Fibroblast of skin of right biceps (primary cell): ENCODE measurements around the gene PGM2.

Experiments used
- DNase-seq: peaks from one replicate; pipeline ENCODE4 v3.0.0-alpha.2; 2013

The PGM2 gene

GRCh38 chr4:37867102-37867501 is 40.6 kb downstream of the PGM2 start:
- DNase-seq = no peak

DNA sequence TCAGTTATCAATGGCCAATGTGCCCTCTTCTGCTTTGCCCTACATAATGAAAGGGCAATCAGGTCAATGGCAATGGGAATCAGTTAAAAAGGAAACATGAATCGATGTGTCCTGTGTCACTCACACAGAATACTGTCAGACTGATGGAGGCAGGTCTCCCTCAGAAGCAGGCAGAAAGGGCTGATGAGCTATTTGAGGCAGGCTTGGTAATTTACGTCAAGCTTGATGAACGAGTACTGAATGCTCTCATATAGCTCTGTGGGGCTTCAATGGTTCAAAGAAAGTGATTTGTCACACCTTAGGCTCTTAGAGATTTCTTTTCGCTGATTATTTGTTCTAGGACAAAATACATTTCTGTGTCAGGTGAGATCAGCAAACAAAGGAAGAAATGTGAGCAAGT is 41.8 kb downstream of the PGM2 start:
- no peak for DNase-seq

- no peak for DNase-seq
Measured at GRCh38 chr4:37872310-37872988, 46.0 kb downstream of the PGM2 start.

DNA sequence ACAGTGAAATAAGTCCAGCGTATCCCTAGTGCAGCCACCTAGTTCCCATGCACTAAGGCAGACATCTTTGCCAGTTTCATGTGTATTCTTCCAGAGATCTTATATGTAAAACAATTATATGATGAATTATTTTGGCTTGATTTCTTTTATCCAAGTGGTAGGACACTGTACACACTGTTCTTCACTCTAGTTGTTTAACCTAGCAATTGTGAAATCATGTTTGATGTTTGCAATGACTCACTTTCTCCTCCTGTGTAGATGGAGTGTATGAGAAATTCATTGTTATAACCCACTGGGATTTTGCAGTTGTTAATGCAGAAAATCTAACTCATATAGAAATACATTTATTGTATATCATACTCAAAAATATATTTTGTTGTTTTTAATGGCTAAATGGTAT is 46.9 kb downstream of the PGM2 start:
- peak; percentile 33 for DNase-seq

DNA sequence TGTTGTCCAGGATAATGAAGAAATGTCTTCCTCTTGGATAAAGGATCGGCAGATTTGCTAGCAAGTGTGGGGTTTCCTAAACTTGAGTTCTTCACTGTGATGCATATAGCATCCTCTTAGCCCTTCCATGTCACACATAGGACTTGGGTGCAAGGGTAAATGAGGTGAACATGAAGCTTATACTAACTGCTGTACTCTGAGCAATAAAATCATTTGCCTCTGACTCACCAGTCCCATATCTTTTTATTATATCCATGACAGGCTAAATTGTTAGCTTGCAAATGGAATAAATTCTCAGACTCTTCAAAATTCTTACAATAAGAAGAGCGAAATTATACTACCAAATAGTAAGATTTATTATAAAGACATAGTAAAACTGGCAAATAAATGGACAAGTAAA is 49.7 kb downstream of the PGM2 start:
- DNase-seq = no peak

DNA sequence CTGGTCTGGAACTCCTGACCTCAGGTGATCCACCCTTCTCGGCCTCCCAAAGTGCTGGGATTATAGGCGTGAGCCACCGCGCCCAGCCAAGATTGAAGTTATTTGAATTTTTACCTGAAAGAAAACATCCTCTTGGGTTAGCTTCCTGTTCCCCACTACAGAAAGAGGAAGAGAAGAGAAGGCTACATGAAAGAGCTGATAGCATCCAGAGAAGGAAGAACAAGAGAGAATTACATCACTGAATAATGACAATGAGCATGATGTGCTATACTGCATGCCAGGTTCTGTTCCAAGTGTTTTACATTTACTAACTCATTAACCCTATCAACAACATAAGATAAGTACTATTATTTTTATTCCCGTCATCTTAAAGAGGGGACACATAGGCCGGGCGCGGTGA is 52.9 kb downstream of the PGM2 start:
- no peak for DNase-seq

GRCh38 chr4:37881811-37882210 is 55.3 kb downstream of the PGM2 start:
- DNase-seq = no peak

DNA sequence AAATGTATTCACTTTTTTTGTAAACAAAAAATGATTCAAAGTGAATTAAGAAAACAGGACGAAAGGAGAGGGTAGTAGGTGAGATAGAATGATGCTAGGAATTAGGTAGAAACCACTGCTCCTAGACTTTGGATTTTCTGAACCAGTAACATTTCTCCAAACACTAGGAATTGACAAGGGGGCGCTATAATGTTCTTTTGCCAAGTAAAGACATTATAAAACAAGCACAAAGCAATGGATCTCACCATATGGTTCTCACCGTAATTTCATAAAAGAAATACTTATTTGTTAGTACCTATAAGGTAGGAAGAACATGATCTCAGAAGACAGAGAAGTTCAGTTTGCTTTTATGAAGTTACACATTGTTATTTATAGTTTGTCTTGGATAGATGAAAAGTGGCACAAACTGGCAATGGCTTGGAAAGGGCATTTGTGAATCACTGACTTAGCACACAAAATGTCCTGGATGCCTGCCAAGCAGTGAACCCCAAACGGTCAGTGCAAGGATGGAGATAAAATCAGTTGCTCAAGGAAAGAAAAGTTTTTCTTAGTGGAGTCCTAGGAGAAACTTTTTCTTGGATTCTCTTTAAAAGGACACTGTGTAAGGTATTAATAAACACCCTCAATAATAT is 56.3 kb downstream of the PGM2 start:
- DNase-seq = no peak

DNA sequence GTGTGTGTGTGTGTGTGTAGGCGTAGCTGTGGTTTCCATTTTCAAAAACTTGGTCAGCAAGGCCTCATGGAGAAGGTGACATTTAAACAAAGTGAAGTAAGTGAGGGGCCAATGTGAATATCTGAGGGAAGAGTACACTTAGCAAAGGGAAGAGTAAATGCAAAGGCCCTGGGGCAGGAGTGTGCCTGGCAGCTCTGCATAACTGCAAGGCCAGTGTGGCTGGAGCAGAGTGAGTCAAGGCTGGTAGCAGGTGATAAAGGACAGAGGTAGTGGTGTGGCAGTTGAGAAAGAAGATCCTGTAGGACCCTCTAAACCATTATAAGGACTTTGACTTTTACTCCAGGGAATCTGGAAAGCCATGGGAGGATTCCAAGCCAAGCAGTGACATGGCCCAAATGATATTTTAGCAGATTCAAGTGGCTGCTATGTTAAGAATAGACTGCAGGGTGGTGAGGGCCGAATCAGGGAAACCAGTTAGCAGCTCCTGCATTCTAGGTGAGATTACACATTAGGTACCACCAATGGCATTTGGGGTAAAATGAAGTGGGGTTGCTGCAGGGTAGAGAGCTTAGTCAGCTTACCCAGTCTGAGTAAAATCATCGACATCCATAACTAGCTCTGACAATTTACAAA is 58.5 kb downstream of the PGM2 start:
- DNase-seq = no peak

GRCh38 chr4:37885496-37885895 is 59.0 kb downstream of the PGM2 start:
- no peak for DNase-seq

DNA sequence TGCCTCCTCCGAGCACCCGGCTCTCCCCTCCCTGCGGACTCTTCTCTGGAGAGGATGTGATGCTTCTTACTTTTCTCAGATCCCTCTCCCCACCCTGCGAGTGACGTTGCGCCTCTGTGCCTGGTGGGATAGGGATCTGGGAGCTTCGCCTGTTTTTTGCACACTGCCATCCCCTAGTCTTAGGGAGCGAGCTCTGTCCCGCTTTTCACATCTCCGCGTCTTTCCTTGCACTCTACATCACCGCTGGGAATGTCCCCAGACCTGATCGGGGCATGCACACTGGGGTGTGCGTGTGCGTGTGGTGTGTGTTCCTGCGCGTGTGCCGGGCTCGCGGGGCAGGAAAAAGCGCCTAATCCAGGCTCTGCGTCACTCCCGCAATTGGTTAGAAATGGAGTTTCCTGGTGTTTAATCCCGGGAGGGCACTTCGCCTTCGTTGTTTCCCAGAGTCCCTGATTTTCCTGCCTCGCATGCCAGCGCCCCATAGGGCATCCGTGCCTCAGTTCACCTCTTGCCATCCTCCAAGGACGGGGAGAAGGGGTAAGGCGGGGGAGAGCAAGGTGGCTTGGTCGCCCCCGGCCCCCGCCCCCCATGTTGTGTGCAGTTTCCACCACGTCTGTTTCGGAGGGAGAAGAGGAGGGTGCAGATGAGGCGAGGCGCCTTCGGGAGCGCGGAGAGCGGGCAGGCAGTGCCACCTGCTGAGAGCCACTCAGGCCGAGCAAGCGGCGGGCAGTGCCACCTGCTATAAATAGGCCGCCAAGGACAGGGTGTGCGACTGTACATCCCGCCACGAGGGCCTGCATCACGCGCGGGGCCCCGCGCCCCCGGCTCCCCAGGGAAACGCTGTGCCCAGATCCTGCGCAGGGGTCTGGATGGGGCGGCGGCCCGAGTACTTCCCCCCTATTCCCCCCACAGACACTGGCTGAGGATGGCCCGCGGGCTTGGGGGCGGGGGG is 63.6 kb downstream of the PGM2 start:
- no peak for DNase-seq

DNA sequence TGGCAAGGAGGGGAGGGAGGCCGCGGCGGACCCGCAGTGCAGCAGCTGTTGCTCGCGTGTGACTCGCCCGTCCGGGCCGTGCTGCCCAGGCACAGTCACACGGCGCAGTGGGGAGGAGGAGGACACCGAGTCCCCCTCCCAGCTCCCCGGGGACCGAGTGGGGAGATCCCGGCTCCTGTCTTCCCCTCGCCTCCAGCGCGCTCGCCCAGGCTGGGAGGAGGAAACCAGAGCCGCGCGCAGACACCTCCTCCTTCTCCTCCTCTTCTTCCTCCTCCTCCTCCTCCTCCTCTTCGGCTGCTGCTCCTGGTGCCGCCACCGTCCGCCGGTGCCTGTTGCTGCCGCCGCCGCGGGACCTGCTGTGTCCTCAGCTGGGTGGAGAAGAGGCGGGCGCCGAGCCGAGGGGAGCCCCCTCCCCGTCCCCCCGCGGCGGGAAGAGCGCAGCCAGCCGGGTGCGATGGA is 64.3 kb downstream of the PGM2 start, which contains the start of gene TBC1D1:
TBC1D1 (plus strand) TSS at position 284 of the 459 bp plus-strand sequence. CDS start 11,012 bp downstream, outside the sequence.
- DNase-seq = no peak

DNA sequence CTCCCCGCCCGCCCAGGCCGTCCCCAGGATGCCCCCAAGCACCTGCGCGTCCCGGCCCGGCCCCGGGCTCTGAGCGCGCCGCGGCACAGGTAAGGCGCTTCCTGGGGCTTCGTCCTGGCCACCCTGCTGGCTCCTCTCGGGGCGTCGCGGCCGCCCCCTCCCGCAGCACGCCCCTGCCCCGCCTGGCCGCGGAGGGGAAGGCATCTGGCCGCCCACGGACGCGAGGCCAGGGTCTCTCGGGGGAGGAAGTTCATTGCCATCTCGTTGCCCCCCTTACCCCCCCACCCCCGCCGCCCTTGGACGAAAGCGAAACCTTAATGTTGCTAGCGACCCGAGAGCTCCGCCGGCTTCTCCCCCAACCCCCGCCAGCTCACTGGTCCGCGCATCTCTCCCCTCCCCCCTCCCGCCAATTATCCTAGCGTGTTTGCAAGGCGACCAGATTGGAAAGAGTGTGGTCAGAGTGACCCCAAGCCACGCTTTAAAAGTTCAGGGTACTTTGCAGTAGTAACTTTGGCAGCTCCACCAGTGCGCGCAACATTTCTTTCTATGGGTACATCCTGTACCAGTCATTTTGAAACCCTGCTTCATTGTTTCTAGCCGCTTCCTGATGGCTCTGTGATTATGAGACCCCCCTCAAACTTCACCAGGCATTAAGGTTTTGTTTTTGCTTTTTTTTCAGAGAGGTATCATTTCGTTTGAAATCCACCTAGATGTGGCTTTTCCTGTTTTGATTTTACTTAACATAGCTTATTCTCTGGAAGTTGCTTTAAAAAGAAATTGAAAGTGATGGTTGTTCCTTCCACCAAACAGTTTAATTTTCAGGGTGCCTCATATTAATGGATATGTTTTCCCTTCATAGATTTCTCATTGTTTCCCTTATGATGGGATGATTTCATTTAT is 65.0 kb downstream of the PGM2 start:
- DNase-seq = no peak

GRCh38 chr4:37892641-37893040 is 66.2 kb downstream of the PGM2 start:
- DNase-seq = no peak

- DNase-seq = no peak
Measured at GRCh38 chr4:37893164-37893563, 66.7 kb downstream of the PGM2 start.

DNA sequence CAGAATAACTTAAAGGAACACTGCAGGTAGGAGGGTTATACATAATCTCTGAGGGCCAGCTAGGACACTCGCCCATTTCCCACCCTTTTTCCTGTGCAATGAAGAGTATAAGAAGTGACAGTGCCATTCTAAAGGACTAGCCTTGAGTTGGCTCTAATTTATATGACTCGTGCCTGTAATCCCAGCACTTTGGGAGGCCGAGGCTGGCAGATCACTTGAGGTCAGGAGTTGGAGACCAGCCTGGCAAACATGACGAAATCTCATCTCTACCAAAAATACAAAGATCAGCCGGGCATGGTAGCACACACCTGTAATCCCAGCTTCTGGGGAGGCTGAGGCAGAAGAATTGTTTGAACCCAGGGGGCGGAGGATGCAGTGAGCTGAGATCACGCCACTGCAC is 68.8 kb downstream of the PGM2 start:
- no peak for DNase-seq

GRCh38 chr4:37896206-37896860 is 69.8 kb downstream of the PGM2 start:
- no peak for DNase-seq

DNA sequence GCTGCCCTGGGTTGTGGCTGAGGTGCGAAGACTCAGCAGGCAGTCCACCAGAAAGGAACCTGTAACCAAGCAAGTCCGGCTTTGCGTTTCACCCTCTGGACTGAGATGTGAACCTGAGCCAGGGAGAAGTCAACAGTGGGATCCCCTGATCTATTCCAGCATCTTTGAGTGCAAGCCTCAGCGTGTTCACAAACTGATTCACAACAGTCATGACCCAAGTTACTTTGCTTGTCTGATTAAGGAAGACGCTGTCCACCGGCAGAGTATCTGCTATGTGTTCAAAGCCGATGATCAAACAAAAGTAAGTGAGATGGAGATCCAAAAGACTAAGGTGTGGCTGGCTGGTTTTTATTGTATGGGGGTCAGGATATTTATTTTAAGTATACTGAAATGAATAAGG is 75.7 kb downstream of the PGM2 start:
- no peak for DNase-seq

- no peak for DNase-seq
Measured at GRCh38 chr4:37902738-37903693, 76.5 kb downstream of the PGM2 start.

- DNase-seq = no peak
Measured at GRCh38 chr4:37903901-37904300, 77.4 kb downstream of the PGM2 start.
